Esophagus squamous epithelium (tissue), 4 donors: ENCODE data around the gene SEC31A.

Experiments used
- POLR2A ChIP-seq, 4 donors: fragments of 450-650 bp; IDR thresholded peaks; one replicate each; pipeline ENCODE4 v1.6.1; 2017; ENCODE audit warnings: antibody characterized with exemption in 4 of 4, mild to moderate bottlenecking in 4 of 4, moderate library complexity in 3 of 4
- TF ChIP-seq, protein P1 (sequence below), 6 experiments: fragments of 450-650 bp in 4 of 6; fragments of 200-600 bp in 2 of 6; sonication (generic) in 2 of 6; IDR thresholded peaks; one replicate each; pipeline ENCODE4 v1.5.1; 2016 to 2019; ENCODE audit warnings: antibody characterized with exemption in 6 of 6, mild to moderate bottlenecking in 4 of 6, moderate library complexity in 4 of 6

DNA sequence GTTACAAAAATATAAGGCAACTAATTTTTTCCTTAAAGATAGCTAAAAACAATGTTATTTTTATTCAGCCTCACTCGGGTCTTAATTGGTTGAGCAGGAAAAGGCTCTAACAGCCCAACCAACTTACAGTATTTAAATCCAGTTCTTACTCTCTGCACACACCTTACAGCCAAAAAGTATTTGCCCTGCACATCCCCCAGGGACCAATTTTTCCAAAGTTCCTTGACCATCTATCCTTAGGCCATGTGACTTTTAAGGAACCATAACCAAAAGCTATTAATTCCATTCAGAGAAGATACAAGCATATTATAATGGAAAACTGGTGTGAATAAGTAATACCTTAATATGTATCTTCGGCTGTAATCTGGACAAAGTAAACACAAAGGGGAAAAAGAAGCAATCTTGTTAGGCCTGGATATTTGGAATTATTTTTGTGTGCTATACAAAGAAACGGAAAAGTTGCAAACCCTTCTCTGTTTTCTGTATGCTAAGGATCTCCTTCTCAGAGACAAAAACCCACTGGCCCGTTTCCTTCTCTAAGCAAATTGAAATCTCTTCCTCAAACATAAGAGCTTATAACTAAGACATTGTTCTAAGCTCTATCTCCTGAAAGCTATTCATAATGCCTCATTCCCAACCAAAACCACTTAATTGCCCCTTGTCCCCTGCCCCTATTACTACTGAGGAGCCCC, 8.6 kb upstream of the SEC31A start:
- TF ChIP-seq, protein P1, sequence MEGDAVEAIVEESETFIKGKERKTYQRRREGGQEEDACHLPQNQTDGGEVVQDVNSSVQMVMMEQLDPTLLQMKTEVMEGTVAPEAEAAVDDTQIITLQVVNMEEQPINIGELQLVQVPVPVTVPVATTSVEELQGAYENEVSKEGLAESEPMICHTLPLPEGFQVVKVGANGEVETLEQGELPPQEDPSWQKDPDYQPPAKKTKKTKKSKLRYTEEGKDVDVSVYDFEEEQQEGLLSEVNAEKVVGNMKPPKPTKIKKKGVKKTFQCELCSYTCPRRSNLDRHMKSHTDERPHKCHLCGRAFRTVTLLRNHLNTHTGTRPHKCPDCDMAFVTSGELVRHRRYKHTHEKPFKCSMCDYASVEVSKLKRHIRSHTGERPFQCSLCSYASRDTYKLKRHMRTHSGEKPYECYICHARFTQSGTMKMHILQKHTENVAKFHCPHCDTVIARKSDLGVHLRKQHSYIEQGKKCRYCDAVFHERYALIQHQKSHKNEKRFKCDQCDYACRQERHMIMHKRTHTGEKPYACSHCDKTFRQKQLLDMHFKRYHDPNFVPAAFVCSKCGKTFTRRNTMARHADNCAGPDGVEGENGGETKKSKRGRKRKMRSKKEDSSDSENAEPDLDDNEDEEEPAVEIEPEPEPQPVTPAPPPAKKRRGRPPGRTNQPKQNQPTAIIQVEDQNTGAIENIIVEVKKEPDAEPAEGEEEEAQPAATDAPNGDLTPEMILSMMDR (IDR thresholded peaks at IDR 0.05), result no peak
- no peak for TF ChIP-seq POLR2A (IDR thresholded peaks at IDR 0.05)
